H9 (cell line): ENCODE results near the gene DUSP18. TPM values are rescaled to one million over a fixed set of nuclear protein-coding genes. Genes with fewer than 3 reads are reported as not detected.

Experiments
- DNase-seq: peaks from one replicate; pipeline ENCODE4 v3.0.0-alpha.2; 2017
- H2AFZ ChIP-seq: one replicate; pipeline ENCODE4 v1.6.1; 2013; ENCODE audit warnings: mild to moderate bottlenecking, low read length, control low read depth, moderate library complexity
- H2AK5ac ChIP-seq: 2 replicates; pipeline ENCODE4 v1.6.1; 2013; ENCODE audit warnings: low read length, control low read depth, mixed read lengths; ENCODE audit not compliant: insufficient read length
- H2BK120ac ChIP-seq: one replicate; pipeline ENCODE4 v1.6.1; 2013; ENCODE audit warnings: low read depth, mild to moderate bottlenecking, low read length, control low read depth, inconsistent platforms; ENCODE audit not compliant: poor library complexity, severe bottlenecking
- H2BK12ac ChIP-seq: 2 replicates; pipeline ENCODE4 v1.6.1; 2013; ENCODE audit warnings: low read length, control low read depth, mixed read lengths, low read depth; ENCODE audit not compliant: insufficient read length
- H2BK15ac ChIP-seq: 2 replicates; pipeline ENCODE4 v1.6.1; 2013; ENCODE audit warnings: low read depth, low read length, control low read depth
- H2BK20ac ChIP-seq: one replicate; pipeline ENCODE4 v1.6.1; 2013; ENCODE audit warnings: low read depth, mild to moderate bottlenecking, low read length, control low read depth, inconsistent platforms; ENCODE audit not compliant: poor library complexity, severe bottlenecking
- H2BK5ac ChIP-seq: 2 replicates; pipeline ENCODE4 v1.6.1; 2013; ENCODE audit warnings: low read length, control low read depth, mixed read lengths; ENCODE audit not compliant: insufficient read length
- H3K14ac ChIP-seq: 2 replicates; pipeline ENCODE4 v1.6.1; 2013; ENCODE audit warnings: low read length, control low read depth; ENCODE audit not compliant: insufficient read depth
- H3K18ac ChIP-seq: 2 replicates; pipeline ENCODE4 v1.6.1; 2013; ENCODE audit warnings: low read depth, mild to moderate bottlenecking, mixed read lengths, low read length, control low read depth; ENCODE audit not compliant: insufficient read length
- H3K23ac ChIP-seq: 2 replicates; pipeline ENCODE4 v1.6.1; 2013; ENCODE audit warnings: low read length, control low read depth, mixed read lengths, low read depth; ENCODE audit not compliant: insufficient read length
- H3K23me2 ChIP-seq: 2 replicates; pipeline ENCODE4 v1.6.1; 2013; ENCODE audit warnings: low read depth, mild to moderate bottlenecking, mixed read lengths, low read length, control low read depth; ENCODE audit not compliant: insufficient read length, poor library complexity, severe bottlenecking
- H3K27ac ChIP-seq: 2 replicates; pipeline ENCODE4 v1.5.1; 2013; ENCODE audit warnings: low read length, control low read depth, mixed read lengths, low read depth; ENCODE audit not compliant: insufficient read length
- H3K27me3 ChIP-seq: 2 replicates; pipeline ENCODE4 v1.6.1; 2013; ENCODE audit warnings: low read length, control low read depth, inconsistent platforms; ENCODE audit not compliant: insufficient read depth
- H3K4ac ChIP-seq: 2 replicates; pipeline ENCODE4 v1.6.1; 2013; ENCODE audit warnings: low read depth, mild to moderate bottlenecking, control low read depth, inconsistent platforms, low read length, moderate library complexity
- H3K4me1 ChIP-seq: 2 replicates; pipeline ENCODE4 v1.6.1; 2013; ENCODE audit warnings: low read length, control low read depth, inconsistent platforms; ENCODE audit not compliant: insufficient read depth
- H3K4me2 ChIP-seq: 2 replicates; pipeline ENCODE4 v1.6.1; 2013; ENCODE audit warnings: low read length, control low read depth, mixed read lengths; ENCODE audit not compliant: insufficient read length, insufficient read depth
- H3K56ac ChIP-seq: 2 replicates; pipeline ENCODE4 v1.6.1; 2013; ENCODE audit warnings: low read depth, mild to moderate bottlenecking, mixed read lengths, low read length, control low read depth; ENCODE audit not compliant: insufficient read length
- H3K79me1 ChIP-seq: 2 replicates; pipeline ENCODE4 v1.6.1; 2013; ENCODE audit warnings: low read depth, mild to moderate bottlenecking, moderate library complexity, low read length, control low read depth, inconsistent platforms; ENCODE audit not compliant: insufficient read depth, poor library complexity, severe bottlenecking
- H3K79me2 ChIP-seq: 2 replicates; pipeline ENCODE4 v1.6.1; 2013; ENCODE audit warnings: low read length, control low read depth, inconsistent platforms; ENCODE audit not compliant: insufficient read depth
- H3K9ac ChIP-seq: 2 replicates; pipeline ENCODE4 v1.6.1; 2013; ENCODE audit warnings: low read length, control low read depth, mixed read lengths; ENCODE audit not compliant: insufficient read length; ENCODE audit errors: extremely low read depth
- H3K9me3 ChIP-seq: one replicate; pipeline ENCODE4 v1.6.1; 2013; ENCODE audit warnings: low read depth, low read length, inconsistent platforms; ENCODE audit not compliant: control insufficient read depth
- H3T11ph ChIP-seq: one replicate; pipeline ENCODE4 v1.6.1; 2013; ENCODE audit warnings: mild to moderate bottlenecking, low read length, control low read depth, inconsistent platforms
- H4K20me1 ChIP-seq: one replicate; pipeline ENCODE4 v1.6.1; 2013; ENCODE audit not compliant: control insufficient read depth, insufficient read length, insufficient read depth
- H4K5ac ChIP-seq: 2 replicates; pipeline ENCODE4 v1.6.1; 2013; ENCODE audit warnings: low read depth, mild to moderate bottlenecking, mixed read lengths, low read length, control low read depth; ENCODE audit not compliant: insufficient read length
- H4K8ac ChIP-seq: replicated peaks from 2 replicates; pipeline ENCODE4 v1.6.1; 2013; ENCODE audit warnings: low read length, control low read depth, mixed read lengths, low read depth; ENCODE audit not compliant: insufficient read length
- H4K91ac ChIP-seq: 2 replicates; pipeline ENCODE4 v1.6.1; 2013; ENCODE audit warnings: low read depth, mild to moderate bottlenecking, moderate library complexity, mixed read lengths, low read length, control low read depth; ENCODE audit not compliant: insufficient read length
- H3K27ac Mint-ChIP-seq, 3 experiments: 2 replicates in 2 of 3; 3 replicates in 1 of 3; pipeline ENCODE4 v1.8.0; 2020 to 2021; ENCODE audit warnings: mixed read lengths in 3 of 3, mild to moderate bottlenecking in 1 of 3, moderate library complexity in 1 of 3
- H3K27me3 Mint-ChIP-seq: 2 replicates; pipeline ENCODE4 v1.8.0; 2021; ENCODE audit warnings: low read depth, mild to moderate bottlenecking, moderate library complexity, mixed read lengths
- H3K36me3 Mint-ChIP-seq, 3 experiments: 2 replicates in 2 of 3; 3 replicates in 1 of 3; pipeline ENCODE4 v1.8.0; 2020 to 2021; ENCODE audit warnings: low read depth in 3 of 3, mixed read lengths in 3 of 3; ENCODE audit not compliant: insufficient read depth in 1 of 3
- H3K4me1 Mint-ChIP-seq, 2 experiments: 2 replicates each; pipeline ENCODE4 v1.8.0; 2020; ENCODE audit warnings: mixed read lengths in 2 of 2
- H3K4me3 Mint-ChIP-seq, 2 experiments: 2 replicates in 1 of 2; 3 replicates in 1 of 2; pipeline ENCODE4 v1.8.0; 2020 to 2021; ENCODE audit warnings: mild to moderate bottlenecking in 2 of 2, mixed read lengths in 2 of 2, moderate library complexity in 1 of 2
- H3K9me3 Mint-ChIP-seq, 2 experiments: 2 replicates in 1 of 2; 3 replicates in 1 of 2; pipeline ENCODE4 v1.8.0; 2020; ENCODE audit warnings: mild to moderate bottlenecking in 2 of 2, mixed read lengths in 2 of 2, moderate library complexity in 1 of 2
- CTCF ChIP-seq: fragments of 200-600 bp; sonication (generic); conservative IDR thresholded peaks from 3 replicates; pipeline ENCODE4 v1.8.0; 2021; ENCODE audit warnings: antibody characterized with exemption, mild to moderate bottlenecking
- WGBS: extraction: QIAGEN DNeasy Blood & Tissue Kit; methylation state at CpG from one replicate; pipeline ENCODE4 v1.1.7; 2013; ENCODE audit warnings: missing lambda C conversion rate, low lambda C conversion rate, mixed read lengths; ENCODE audit not compliant: insufficient read length; ENCODE audit errors: extremely low coverage; 5-methylcytosine and 5-hydroxymethylcytosine counted together
- total RNA-seq: library from RNA; stranded (reverse); gene quantifications from 2 replicates; pipeline ENCODE4 v1.2.1, GENCODE V29; 2021

DUSP18 gene
- total RNA-seq, 1 experiment from 2014 or later: 2.6 TPM

- H3K27ac Mint-ChIP-seq: no peak overlapping the region
- H3K4me1 Mint-ChIP-seq: peaks cover 14 to 18% of the 10 kb centered on the region in 2 experiments
- peaks cover 2% of the 10 kb centered on the region; the same call in 1 of the 2 replicates for H3K27me3 Mint-ChIP-seq
- no peak overlapping the region for H3K4ac ChIP-seq
- H4K5ac ChIP-seq: no peak overlapping the region
- H2AK5ac ChIP-seq: no peak overlapping the region
- H3K27me3 ChIP-seq: no peaks in the 10 kb centered on the region
- no peaks in the 10 kb centered on the region for H3K79me2 ChIP-seq
- H2BK12ac ChIP-seq: no peak overlapping the region
- H3K23ac ChIP-seq: no peak overlapping the region
- no peak for TF ChIP-seq CTCF
- no peak overlapping the region for H3K9ac ChIP-seq
- H4K8ac ChIP-seq: no peak overlapping the region
- no peak overlapping the region for H3K56ac ChIP-seq
- no peak overlapping the region for H3K14ac ChIP-seq
- H2BK120ac ChIP-seq: no peak overlapping the region
- no peak overlapping the region for H2BK15ac ChIP-seq
- no peak overlapping the region for H3K4me2 ChIP-seq
- H3K9me3 ChIP-seq: no peaks in the 10 kb centered on the region
- H3K4me1 ChIP-seq: peaks cover 9% of the 10 kb centered on the region
- no peaks in the 10 kb centered on the region for H3K9me3 Mint-ChIP-seq
- no CpG with 5 or more reads among the region's 7 CpGs for WGBS
- H3K18ac ChIP-seq: no peak overlapping the region
- H4K20me1 ChIP-seq: no peaks in the 10 kb centered on the region
- no peaks in the 10 kb centered on the region for H3K79me1 ChIP-seq
- no peak overlapping the region for H3T11ph ChIP-seq
- DNase-seq: no peak
- no peak overlapping the region for H3K4me3 Mint-ChIP-seq
- H3K23me2 ChIP-seq: no peaks in the 10 kb centered on the region
- no peak overlapping the region for H4K91ac ChIP-seq
- H3K27ac ChIP-seq: no peak overlapping the region
- no peaks in the 10 kb centered on the region for H3K36me3 Mint-ChIP-seq
- no peak overlapping the region for H2BK20ac ChIP-seq
- no peak overlapping the region for H2AFZ ChIP-seq
- no peak overlapping the region for H2BK5ac ChIP-seq
Measured at GRCh38 chr22:30685178-30685577, 17.5 kb upstream of the DUSP18 start.
